HL-60/S4 treated with phorbol 12-myristate 13-acetate at 8.2 ng/mL for 4 days and 3 days (cell line): ENCODE data around the gene BMF.

ENCODE experiments used
- in situ Hi-C: fragments of 300-500 bp; cut with MboI; formaldehyde crosslinking; loops from 2 replicates; pipeline ENCODE4 v1.15.0; 2022; ENCODE audit warnings: low sequenced_read_pairs

The BMF gene

DNA sequence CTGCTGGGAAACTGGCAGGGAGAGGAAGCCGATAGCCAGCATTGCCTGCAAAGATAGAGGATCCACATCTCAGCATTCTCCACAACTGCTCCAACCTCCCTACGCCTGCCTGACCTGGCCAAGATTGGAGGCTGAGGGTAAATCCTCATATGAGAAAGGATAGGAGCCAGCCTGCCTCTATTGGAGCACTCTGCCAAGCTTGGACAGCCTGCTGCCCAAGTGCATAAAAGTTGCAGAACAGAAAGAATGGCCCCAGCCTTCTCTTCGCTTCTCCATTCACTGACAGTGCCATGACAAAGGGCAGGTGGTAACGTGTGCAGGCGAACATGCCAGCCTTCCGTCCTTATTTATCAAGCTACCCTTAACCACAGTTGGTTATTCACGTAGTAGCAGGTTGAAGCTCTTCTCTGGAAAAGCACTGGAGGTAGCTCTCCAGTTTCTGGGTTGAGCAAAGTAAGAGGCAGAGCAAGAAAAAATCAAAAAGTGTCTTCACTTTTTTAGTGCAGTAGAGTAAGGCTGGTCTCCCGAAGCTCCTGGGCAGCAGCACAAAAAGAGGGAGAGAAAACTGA is 4.3 kb downstream of the BMF start:
- in situ Hi-C loops, result no loop called here

DNA sequence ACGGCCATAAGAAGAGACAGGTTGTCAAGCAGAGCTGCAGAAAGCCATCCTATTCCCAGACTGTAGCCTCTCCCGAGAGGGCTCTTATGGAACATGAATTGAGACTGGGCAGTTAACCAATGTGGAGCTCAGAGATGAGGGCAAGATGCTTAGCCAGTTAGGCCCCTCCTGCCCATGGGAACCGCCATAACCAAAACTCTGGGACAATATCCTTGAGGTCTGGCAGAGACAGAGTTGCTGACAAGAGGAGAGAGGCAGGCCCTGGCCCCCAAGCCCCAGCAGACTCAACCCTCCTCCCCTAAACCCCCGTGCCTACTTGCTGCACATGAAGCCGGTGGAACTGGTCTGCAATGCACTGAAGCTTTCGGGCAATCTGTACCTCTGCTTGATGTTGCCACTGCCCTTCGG is 4.8 kb downstream of the BMF start:
- in situ Hi-C loops, result no loop called here

DNA sequence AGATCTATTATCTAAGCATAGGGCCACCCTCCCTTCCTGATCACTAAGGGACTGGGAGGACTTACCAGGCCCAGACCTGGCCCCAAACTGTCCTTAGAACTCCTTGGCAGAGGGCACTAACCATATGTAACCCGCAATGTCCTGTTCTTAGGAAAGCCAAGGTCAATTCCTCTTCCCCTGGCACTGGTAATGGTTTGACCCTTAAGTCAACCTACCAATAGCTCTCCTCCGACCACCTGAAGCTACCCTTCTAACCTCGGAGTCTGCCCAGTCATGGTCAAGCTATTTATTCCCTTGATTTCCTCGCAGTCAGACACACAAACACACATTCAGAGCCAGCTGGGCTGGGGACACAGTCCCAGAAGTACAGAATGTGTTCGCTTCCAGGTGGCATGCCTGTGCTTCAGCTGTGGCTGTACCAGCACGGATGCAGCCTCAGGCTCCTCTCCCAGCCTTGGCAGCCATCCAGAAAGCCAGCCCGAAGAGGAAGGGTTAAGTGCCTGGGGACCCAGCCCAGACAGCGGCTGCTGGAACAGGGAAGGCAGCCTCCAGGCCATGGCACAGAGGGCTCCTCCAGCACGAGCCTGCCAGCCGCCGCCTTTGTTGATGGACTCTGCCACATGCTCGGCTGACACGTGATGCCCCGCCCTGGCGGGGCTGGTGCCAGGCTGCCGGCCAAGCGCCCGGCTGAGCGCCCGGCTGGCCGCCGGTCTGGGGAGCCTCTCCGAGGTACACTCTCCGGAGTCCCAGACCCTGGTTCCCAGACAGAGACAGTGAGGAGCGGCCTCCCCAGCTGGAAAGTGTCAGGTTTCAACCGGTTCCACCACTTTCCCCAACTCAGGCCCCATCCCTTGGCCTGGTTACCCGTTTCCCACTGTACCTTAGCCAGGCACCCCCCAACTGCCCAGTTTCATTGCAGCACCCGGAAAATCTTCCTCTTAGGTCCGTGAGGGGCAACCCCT is 5.5 kb downstream of the BMF start:
- in situ Hi-C loops, result no loop called here

DNA sequence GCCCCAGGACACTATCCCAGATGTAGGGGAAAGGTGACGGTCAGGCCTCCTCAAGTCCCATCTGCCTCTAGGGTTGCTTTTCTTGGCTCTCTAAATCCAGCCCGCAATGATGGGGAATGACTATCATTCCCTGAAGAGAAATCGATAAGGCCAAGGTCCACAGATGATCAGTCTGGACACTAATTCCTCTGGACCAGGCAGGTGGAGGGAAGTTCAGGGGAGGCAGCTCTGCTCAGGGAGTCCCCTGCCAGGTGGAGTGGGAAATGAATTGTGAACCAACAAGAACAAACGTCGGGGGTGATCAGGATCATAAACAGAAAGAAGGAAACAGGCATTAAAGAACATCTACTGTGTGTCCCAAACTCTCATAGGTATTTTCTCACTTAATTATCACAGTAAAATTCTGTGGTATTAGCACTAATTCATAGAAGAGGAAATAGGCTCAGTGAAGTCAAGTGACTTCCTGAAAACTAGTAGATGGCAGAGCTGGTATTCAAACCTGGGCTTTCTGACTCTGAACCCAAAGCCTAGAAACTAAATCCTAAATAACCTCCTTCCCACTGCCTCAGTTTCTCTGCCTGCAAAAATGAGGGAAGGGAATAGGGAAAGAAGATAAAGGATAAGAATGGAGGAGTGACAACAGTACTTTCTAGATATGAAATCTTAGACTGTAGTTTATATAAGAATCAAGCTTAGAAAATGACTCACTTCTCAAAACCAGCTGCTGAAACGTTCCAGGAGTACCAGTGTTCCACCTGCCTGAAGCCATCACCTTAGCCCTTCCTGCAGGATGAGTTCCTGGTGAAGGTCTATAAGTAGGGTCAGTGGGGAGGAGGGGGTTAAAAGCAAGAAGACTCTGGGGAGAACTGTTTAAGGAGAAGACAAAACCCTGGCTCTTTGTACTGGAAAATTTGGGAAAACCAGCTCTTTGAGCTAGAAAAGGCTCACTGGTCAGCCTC is 7.5 kb downstream of the BMF start:
- in situ Hi-C loops, result no loop called here

DNA sequence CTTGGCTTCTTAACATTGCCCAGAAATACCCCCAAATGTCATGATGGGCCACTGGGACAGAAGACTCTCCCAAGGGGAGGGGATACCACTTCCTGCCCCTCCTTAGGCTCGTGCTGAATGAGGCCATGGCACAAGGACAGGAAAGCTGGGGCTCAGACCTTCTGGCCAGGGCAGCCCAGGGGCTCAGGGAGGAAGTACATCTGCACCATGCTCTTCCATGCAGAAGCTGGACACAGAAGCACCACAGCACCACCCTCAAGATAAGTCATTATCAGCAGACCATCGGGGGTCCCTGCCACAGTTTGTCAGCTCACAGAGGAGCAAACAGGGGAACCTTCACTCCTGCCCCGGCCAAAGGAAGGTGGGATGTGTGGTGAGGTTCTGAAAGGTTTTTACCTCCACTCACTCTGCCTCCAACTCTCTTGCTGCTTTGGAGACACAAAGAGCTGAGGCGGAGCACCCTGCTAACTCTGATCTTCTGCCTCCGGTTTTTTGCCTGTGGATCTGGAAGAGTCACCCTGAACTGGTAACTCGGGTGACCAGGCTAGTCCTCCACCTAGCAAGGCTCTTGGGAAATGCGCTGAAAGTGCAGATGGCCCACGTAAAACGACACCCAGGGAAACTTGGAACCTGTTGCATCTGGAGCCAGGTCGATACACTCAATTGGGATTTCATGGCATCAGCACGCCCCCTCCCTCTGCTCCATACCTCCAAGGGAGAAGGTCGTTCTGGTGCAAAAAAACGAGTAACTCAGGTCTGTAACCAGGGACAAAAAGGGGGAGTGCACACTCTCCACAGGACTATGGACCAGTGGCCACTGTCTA is 8.3 kb downstream of the BMF start:
- in situ Hi-C loops, result no loop called here

DNA sequence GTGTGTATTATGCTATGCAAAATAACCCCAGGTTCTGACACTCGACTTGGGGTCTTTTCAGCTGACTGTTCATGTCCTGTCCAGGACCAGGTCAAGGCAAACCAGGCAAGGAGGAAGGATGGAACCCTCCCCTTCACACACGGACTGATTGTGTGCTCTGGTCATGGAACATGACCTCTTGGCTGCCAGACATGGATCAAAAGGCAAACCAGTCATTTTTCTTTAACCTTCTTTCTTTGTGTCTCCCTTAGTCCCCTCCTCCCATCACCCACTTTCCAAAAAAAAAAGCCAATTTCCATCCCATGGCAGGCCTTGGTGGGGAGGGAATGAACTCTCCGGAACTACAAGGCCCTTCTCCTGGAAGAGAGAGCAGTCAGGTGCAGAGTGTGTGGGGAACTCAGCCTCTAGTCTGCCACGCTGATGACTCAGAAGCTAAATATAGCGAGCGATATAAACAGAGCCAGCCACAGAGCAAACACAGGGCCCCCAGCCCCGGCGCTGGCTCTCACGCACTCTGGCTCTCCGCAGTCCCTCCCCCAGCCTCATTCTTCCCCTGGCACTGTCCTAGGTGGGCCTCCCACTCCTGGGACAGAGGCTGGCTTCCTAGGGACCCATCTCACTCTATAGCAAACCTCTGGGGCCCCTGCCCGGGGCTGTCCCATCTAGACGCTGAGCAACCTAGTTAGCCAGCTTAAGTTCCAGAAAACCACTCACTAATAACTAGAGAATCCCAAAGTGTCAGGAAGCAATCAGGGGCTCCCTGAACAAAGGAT is 10.0 kb downstream of the BMF start:
- in situ Hi-C loops, result loop anchor here (5.0 kb wide), 1 partner anchor 51 kb away; no protein-coding TSS in a partner anchor

DNA sequence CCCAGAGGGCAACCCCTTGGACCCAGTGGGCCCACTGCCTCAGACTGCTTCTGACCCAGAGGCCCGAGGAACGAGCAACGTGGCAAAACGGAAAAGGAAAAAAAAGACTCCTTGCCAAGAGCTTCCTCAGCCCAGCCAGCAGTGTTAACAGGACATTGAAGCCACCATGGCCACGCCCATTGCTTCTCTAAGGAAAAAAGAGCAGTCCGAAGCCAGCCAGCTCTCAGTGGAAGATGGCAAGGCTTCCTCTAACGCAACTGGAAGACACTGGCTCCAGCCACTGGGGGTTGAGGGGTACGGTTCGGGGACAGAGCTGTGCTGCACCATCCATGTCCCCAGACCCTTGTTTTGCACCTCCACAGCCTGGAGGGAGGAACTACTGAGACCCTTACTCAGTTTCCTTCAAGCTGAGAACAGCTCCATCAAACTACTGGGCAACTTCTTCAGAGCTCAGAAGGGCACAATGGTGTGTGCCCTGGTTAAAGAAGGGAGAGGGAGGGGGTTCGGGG is 10.7 kb downstream of the BMF start:
- in situ Hi-C loops, result loop anchor here (5.0 kb wide), 1 partner anchor 51 kb away; no protein-coding TSS in a partner anchor

DNA sequence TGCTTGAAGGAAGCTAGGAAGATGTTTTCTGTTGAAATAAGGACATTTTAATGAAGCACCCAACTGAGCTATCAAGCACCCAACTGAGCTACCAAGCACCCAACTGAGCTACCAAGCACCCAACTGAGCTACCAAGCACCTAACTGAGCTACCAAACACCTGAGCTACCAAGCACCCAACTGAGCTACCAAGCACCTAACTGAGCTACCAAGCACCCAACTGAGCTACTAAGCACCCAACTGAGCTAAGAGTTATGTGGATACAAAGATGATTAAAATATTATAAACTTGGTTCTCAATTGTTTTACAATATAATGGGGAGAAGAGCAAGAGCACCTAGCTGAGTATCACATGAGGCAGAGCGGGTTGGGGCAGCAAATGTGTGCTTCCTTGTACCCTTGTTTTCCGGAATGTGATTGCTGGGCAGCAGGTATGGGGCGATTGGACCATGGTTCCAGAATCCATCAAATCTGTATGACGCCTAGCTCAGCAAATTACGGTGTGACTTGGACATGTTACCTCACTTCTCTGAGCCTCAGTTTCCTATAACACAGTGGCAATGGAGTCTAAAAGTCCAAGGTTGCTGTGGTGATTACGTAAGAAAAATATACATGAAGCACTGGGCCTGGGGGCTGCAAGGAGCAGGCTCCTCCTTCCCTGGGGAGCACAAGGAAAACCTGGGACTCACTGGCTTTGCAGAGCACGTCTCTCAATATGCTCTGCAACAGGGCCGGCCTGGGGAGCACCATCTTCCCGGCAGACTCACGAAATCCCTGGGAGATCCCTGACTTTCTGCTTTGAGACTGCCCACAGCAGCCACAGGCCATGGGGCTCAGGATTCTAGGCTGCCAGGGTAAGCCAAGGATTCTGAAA is 11.3 kb downstream of the BMF start:
- in situ Hi-C loops, result loop anchor here (5.0 kb wide), 1 partner anchor 50 kb away; no protein-coding TSS in a partner anchor

DNA sequence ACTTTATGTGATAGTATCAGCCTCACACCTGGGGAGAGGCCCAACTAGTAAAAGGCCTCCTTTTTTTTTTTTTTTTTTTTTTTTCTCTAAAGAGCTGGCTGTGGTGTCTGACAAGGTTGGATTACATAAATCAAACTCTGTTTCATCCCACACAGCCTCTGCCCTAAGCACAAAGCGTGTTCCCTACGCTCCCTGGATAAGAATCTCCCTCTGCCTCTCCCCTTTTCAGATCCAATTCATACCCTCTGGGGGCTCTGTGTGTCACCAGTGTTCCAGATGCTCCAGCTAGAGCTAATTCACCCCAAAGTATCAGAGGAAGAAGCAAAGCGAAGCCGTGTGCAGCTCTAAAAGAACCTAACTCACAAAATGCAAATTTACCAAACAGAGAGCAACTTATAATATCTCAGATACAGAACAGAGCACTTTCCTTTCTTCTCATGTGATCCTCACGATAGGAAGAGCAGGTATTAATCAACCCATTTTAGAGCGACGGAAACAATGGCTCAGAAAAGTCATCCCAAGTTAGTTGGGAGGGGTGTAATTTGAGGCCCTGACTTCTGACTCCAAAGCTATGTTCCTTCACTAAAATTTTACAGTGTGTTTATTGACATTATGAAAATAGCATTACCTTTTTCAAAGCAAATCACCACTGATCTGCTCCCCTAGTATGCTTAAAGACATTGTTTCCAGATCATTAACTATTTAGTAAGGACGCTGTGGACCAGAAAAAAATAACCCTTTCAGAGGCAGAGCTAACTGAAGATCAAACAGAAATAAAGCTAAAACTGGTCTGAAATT is 12.4 kb downstream of the BMF start:
- in situ Hi-C loops, result loop anchor here (5.0 kb wide), 1 partner anchor 49 kb away; no protein-coding TSS in a partner anchor

DNA sequence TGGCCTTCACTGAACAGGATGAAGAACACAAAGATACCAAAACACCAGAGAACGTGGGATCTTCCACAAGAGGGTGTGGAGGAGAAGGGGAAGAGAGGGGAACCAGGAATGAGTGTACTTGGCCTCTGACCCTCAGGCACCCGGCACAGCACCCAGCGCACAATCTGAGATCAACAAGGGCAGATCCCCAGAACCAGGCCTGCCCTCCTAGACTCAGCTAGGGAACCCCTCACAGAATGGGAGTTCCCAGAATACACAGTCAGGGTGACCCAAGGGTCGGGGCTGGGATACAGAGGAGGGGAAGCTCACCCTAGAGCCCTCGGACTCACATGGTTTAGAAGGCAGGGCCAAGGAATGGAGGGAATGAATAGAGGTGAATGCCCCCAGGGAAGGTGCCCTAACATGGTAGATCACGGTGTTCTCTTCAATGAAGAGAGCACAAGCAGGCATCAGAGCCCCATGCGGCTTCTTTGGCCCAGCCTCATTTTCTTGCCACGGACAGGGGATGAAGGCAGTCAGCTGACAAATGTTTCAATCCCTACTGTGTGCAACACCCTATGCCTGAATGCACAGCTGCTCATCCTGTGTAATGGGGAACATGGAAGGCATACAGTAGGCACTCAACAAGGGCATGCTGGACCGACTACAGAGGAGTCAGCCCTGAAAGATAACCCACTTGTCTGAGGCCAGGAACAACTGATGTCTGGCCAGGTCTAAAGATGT is 13.1 kb downstream of the BMF start:
- in situ Hi-C loops, result loop anchor here (5.0 kb wide), 1 partner anchor 48 kb away; no protein-coding TSS in a partner anchor

DNA sequence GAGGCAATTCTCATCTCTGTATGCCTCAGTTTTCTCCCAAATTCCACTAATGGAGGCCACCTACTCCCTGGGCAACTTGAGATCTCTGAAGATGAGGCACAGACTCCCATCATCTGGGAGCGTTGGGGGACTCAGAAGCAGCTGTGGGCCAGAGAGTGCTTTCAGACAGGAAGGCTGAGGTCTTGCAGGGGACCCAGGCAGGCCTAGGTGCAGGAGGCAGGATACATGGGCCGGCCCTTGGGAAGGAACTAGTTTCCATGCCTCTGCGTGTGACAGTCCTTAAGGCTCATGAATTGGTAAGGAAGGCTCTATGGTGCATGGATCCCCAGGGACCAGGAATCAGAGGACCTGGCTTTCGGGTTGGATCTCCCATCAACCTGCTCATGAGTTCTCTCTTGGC is 14.5 kb downstream of the BMF start:
- in situ Hi-C loops, result no loop called here

DNA sequence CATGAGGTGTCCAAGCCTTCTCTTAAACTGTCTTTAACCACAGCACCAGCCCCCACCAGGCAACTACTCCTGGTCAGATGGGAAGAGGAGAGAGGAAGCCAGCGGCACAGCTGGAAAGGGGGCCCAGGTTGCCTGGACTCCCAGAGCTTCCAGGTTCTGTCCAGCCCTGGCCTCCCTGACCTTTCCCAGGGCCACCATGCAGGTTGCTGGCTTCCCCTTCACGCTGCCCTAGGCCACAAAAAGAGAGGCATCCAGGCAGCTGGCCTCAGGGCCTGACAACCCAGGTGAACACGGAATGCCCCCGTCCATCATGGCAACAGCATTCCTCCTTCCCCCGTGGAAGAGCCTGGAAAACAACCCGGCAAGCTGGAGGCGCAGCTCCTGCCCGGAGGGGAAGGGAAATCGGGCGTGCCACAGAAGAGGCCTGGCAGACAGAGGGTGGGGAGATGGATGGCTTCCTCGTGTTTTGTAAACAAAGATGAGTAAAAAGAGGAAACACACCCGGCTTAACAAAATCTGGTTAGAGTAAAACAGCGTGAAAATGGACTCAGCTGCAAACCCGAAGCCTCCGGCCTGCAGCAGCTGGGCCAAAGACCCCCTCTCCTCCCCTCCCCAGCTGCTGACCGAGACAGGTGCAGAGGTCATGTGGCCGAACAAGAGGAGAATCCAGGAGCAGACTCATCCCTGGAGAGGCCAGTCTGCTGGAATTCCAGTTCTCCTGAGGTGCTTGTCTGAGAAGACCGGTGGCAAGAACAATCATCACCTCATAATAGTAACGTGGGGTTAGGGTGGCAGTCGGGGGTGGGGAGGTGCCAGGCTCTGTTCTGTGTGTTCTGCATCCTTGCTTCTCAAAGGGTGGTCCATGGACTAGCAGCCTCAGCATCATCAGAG is 15.5 kb downstream of the BMF start:
- in situ Hi-C loops, result no loop called here

DNA sequence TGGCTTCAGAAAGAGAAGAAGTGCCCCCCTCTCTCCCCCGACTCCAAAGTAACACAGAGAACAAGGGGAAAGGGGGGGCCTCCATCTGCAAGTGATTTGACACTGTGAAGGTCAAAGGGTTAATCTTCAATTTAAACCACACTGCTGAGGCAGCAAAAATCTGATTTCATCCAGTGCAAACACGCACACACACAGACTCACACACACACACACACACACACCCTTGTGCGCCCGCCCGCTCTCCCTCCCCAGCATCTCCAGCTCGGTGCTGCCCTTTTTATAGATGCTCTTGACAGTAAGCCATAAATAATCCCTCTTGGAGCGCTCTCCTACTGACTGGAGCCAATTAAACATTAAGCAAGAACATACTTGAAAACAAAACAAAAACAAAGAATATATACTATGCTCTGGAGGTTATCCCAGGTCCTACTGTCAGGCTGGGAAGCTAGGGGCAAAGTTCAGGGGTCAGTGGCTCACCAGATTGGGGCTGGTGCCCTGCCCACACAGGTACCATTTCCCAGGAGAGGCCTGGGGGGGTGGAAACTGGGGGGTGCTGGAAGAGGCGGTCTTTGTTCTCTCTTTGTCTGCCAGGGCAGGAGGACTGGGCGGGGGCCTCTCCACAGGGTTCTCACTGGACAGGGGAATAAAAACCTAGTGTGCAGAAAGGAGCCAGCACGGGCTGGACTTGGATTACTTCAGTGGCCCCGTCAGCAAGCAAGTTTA is 16.3 kb downstream of the BMF start:
- in situ Hi-C loops, result no loop called here

DNA sequence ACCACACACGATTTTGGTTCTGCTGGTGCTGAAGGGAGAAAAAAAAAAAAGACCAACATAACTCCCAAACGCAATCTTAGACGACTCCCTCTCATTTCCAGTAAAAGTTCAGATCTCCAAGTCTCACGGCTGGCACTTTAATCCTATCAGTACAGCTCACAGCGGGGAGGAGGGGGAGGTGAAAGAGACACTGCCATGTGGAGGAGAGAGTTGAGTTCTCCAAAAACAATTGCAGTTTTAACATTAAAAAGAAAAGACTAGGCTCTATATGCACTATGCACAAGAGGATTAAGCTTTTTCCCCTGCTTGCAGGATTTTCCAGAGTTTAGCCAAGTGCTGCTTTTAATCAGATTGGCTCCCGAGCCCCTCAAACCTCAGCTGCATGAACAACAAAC is 16.8 kb downstream of the BMF start:
- in situ Hi-C loops, result no loop called here
